Caco-2 (cell line): ENCODE data around the gene AXDND1. TPM values are rescaled to one million over a fixed set of nuclear protein-coding genes. Genes with fewer than 3 reads are reported as not detected.
A peak's percentile ranks its signal among the peaks of the same experiment; 100 is the strongest.

Experiments used
- BruUV-seq: library from RNA; stranded (reverse); fragments of 400-500 nt; replicated peaks from 2 replicates; lab custom pipeline; 2021; lab: Mats Ljungman, UMichigan
- CTCF ChIA-PET: fragments of 300-600 bp; sonication (Branson Sonifier 250); formaldehyde crosslinking; loops from one replicate; lab custom pipeline; 2022; ENCODE audit warnings: antibody characterized with exemption; lab: Charles Lee
- POLR2A ChIA-PET: fragments of 300-600 bp; sonication (Branson Sonifier 250); formaldehyde crosslinking; loops from one replicate; lab custom pipeline; 2022; ENCODE audit warnings: antibody characterized with exemption; lab: Charles Lee
- DNase-seq, 2 experiments: peaks; one replicate each; pipeline versions ENCODE4 v3.0.0 to v3.0.0-alpha.2; 2020 to 2022
- H3K27me3 ChIP-seq: replicated peaks from 2 replicates; pipeline ENCODE4 v1.6.0; 2011; ENCODE audit warnings: low read length; ENCODE audit not compliant: control insufficient read depth, insufficient read depth
- H3K36me3 ChIP-seq: 2 replicates; pipeline ENCODE4 v1.5.1; 2011; ENCODE audit warnings: low read length; ENCODE audit not compliant: control insufficient read depth, insufficient read depth
- H3K4me1 ChIP-seq: fragments of 250-450 bp; sonication (Bioruptor Pico); 2 replicates; pipeline ENCODE4 v1.5.1; 2020; ENCODE audit warnings: mild to moderate bottlenecking
- H3K4me3 ChIP-seq: 2 replicates; pipeline ENCODE4 v1.5.1; 2011; ENCODE audit warnings: low read depth, mild to moderate bottlenecking, control low read depth, low read length
- H3K9me3 ChIP-seq: fragments of 250-450 bp; sonication (Bioruptor Pico); 2 replicates; pipeline ENCODE4 v1.5.1; 2020; ENCODE audit warnings: mild to moderate bottlenecking, moderate library complexity
- H3K27ac Mint-ChIP-seq: one replicate; pipeline ENCODE4 v1.8.0; 2022; ENCODE audit warnings: mixed read lengths; ENCODE audit not compliant: unreplicated experiment
- H3K27me3 Mint-ChIP-seq: one replicate; pipeline ENCODE4 v1.8.0; 2022; ENCODE audit warnings: mixed read lengths; ENCODE audit not compliant: insufficient read depth, unreplicated experiment
- H3K36me3 Mint-ChIP-seq: one replicate; pipeline ENCODE4 v1.8.0; 2022; ENCODE audit warnings: mild to moderate bottlenecking, mixed read lengths; ENCODE audit not compliant: insufficient read depth, unreplicated experiment
- H3K4me1 Mint-ChIP-seq: one replicate; pipeline ENCODE4 v1.8.0; 2022; ENCODE audit warnings: low read depth, mixed read lengths; ENCODE audit not compliant: unreplicated experiment
- H3K4me3 Mint-ChIP-seq: one replicate; pipeline ENCODE4 v1.8.0; 2022; ENCODE audit warnings: mild to moderate bottlenecking, moderate library complexity, mixed read lengths; ENCODE audit not compliant: unreplicated experiment
- H3K9me3 Mint-ChIP-seq: one replicate; pipeline ENCODE4 v1.8.0; 2022; ENCODE audit warnings: mixed read lengths; ENCODE audit not compliant: unreplicated experiment
- CTCF ChIP-seq, 2 experiments: fragments of 200-600 bp in 1 of 2; IDR thresholded peaks; 1 replicate in 1 of 2; 2 replicates in 1 of 2; pipeline versions ENCODE4 v1.5.1 to v1.8.0; 2011 to 2022; ENCODE audit warnings: antibody characterized with exemption in 1 of 2, control low read depth in 1 of 2, inconsistent platforms in 1 of 2, low read depth in 1 of 2, low read length in 1 of 2, mild to moderate bottlenecking in 1 of 2, moderate library complexity in 1 of 2; ENCODE audit not compliant: insufficient read depth in 1 of 2, severe bottlenecking in 1 of 2, unreplicated experiment in 1 of 2
- intact Hi-C: fragments of 100-400 bp; cut with micrococcal nuclease; formaldehyde crosslinking; loops from one replicate; pipeline ENCODE4 v1.10.0; 2022; ENCODE audit not compliant: unreplicated experiment
- total RNA-seq: library from RNA; stranded (reverse); gene quantifications from 2 replicates; pipeline ENCODE4 v1.2.3, GENCODE V29; 2022

Gene AXDND1
- total RNA-seq, 1 experiment from 2014 or later, result not detected

GRCh38 chr1:179599623-179600249, 234.0 kb downstream of the AXDND1 start:
- Histone ChIP-seq H3K4me1 (no peaks in the 10 kb centered on the region), H3K36me3 (no peaks in the 10 kb centered on the region), H3K9me3 (no peaks in the 10 kb centered on the region), H3K27me3 (no peaks in the 10 kb centered on the region), H3K4me3 (no peak overlapping the region)
- ChIA-PET POLR2A (no interaction called here), CTCF (interaction anchor here (0.6 to 1.0 kb wide), 4 partner anchors 103 to 348 kb away, joined by 3 to 5 read pairs (median 4); no protein-coding TSS in a partner anchor)
- Mint-ChIP-seq H3K36me3 (no peaks in the 10 kb centered on the region), H3K4me1 (peaks cover 7% of the 10 kb centered on the region), H3K4me3 (no peak overlapping the region), H3K27ac (no peak overlapping the region), H3K27me3 (peaks cover 9% of the 10 kb centered on the region), H3K9me3 (peaks cover 21% of the 10 kb centered on the region)
- intact Hi-C loops, result loop anchor here (1.0 to 2.0 kb wide), 3 partner anchors 306 to 521 kb away; partner anchors contain the start of gene SOAT1
- peak; percentile 50 to 53 for TF ChIP-seq CTCF (IDR thresholded peaks at IDR 0.05; ENCODE audit: insufficient read depth in 1 of 2, low read depth in 1 of 2, low read length in 1 of 2, severe bottlenecking in 1 of 2, unreplicated experiment in 1 of 2)
- DNase-seq, result peak in 1 of 2 experiments; percentile 60
- no TSS peak for BruUV-seq

- no peak for DNase-seq
- Histone ChIP-seq H3K4me1 (no peaks in the 10 kb centered on the region), H3K4me3 (no peak overlapping the region), H3K9me3 (no peaks in the 10 kb centered on the region), H3K36me3 (no peaks in the 10 kb centered on the region), H3K27me3 (no peaks in the 10 kb centered on the region)
- POLR2A ChIA-PET, result no interaction called here
- Mint-ChIP-seq H3K4me3 (no peak overlapping the region), H3K27me3 (peaks cover 13% of the 10 kb centered on the region), H3K27ac (no peak overlapping the region), H3K36me3 (no peaks in the 10 kb centered on the region), H3K4me1 (peaks cover 7% of the 10 kb centered on the region), H3K9me3 (peaks cover 21% of the 10 kb centered on the region)
- CTCF ChIA-PET, result no interaction called here
- intact Hi-C loops, result no loop called here
- no peak for TF ChIP-seq CTCF (IDR thresholded peaks at IDR 0.05; ENCODE audit: insufficient read depth in 1 of 2, low read depth in 1 of 2, low read length in 1 of 2, severe bottlenecking in 1 of 2, unreplicated experiment in 1 of 2)
- no TSS peak for BruUV-seq
These were observed 235.3 kb downstream of the AXDND1 start for GRCh38 chr1:179601093-179601492.

Other genes starting within 250 kb of the AXDND1 start
- 21.6 and 22.6 TPM in 2 replicates for gene ABL2, start 136.3 kb upstream of the AXDND1 start, total RNA-seq
- 36.9 and 43.0 TPM in 2 replicates for gene SOAT1, start 72.2 kb upstream of the AXDND1 start, total RNA-seq
- gene NPHS2, start 210.0 kb downstream of the AXDND1 start, total RNA-seq, result not detected in 2 replicates
- gene TDRD5, start 225.9 kb downstream of the AXDND1 start, total RNA-seq, result 0.52 and 0.72 TPM in 2 replicates